NT2/D1 (cell line): ENCODE measurements around the gene CREB5.

Experiments
- DNase-seq: peaks from one replicate; pipeline ENCODE4 v3.0.0-alpha.2; 2011; ENCODE audit warnings: low read depth, low spot score
- H3K27me3 ChIP-seq: 2 replicates; pipeline ENCODE4 v1.6.0; 2011; ENCODE audit warnings: mild to moderate bottlenecking; ENCODE audit not compliant: insufficient read length, insufficient read depth
- H3K36me3 ChIP-seq: 2 replicates; pipeline ENCODE4 v1.6.1; 2011; ENCODE audit warnings: mild to moderate bottlenecking, low read length, mixed read lengths; ENCODE audit not compliant: insufficient read depth, insufficient read length
- H3K4me1 ChIP-seq: 2 replicates; pipeline ENCODE4 v1.5.1; 2011; ENCODE audit not compliant: insufficient read depth, insufficient read length
- H3K4me3 ChIP-seq: 2 replicates; pipeline ENCODE4 v1.5.1; 2011; ENCODE audit warnings: low read depth; ENCODE audit not compliant: insufficient read length
- H3K9ac ChIP-seq: 2 replicates; pipeline ENCODE4 v1.6.0; 2011; ENCODE audit warnings: low read depth; ENCODE audit not compliant: insufficient read length
- H3K9me3 ChIP-seq: 2 replicates; pipeline ENCODE4 v1.5.1; 2011; ENCODE audit warnings: mild to moderate bottlenecking, low read length; ENCODE audit not compliant: insufficient read depth
- SUZ12 ChIP-seq: IDR thresholded peaks from 2 replicates; pipeline ENCODE4 v1.6.1; 2011; ENCODE audit not compliant: insufficient read length, insufficient read depth; ENCODE audit errors: extremely low read depth
- YY1 ChIP-seq: IDR thresholded peaks from 2 replicates; pipeline ENCODE4 v1.6.1; 2011; ENCODE audit not compliant: insufficient read length, insufficient read depth
- ZNF274 ChIP-seq: IDR thresholded peaks from 2 replicates; pipeline ENCODE4 v1.6.1; 2011; ENCODE audit warnings: mild to moderate bottlenecking, low read depth, low read length

CREB5 gene

GRCh38 chr7:28645866-28646265, 233.5 kb downstream of the CREB5 start:
- no peak for DNase-seq
- no peaks in the 10 kb centered on the region for H3K9me3 ChIP-seq
- H3K9ac ChIP-seq = no peak overlapping the region
- H3K4me3 ChIP-seq = no peak overlapping the region
- no peaks in the 10 kb centered on the region for H3K27me3 ChIP-seq
- H3K36me3 ChIP-seq = no peaks in the 10 kb centered on the region
- TF ChIP-seq SUZ12 (no peak), ZNF274 (no peak), YY1 (no peak)
- peaks cover 8% of the 10 kb centered on the region for H3K4me1 ChIP-seq

- peaks cover 8% of the 10 kb centered on the region for H3K4me1 ChIP-seq
- TF ChIP-seq SUZ12 = no peak
- no peak for TF ChIP-seq ZNF274
- TF ChIP-seq YY1 = no peak
- DNase-seq = no peak
- no peaks in the 10 kb centered on the region for H3K36me3 ChIP-seq
- no peak overlapping the region for H3K4me3 ChIP-seq
- no peaks in the 10 kb centered on the region for H3K27me3 ChIP-seq
- H3K9me3 ChIP-seq = no peaks in the 10 kb centered on the region
- no peak overlapping the region for H3K9ac ChIP-seq
These were observed 234.2 kb downstream of the CREB5 start for GRCh38 chr7:28646376-28647075.

GRCh38 chr7:28647076-28647421, 234.7 kb downstream of the CREB5 start:
- DNase-seq = no peak
- H3K4me1 ChIP-seq = peaks cover 8% of the 10 kb centered on the region
- no peak overlapping the region for H3K4me3 ChIP-seq
- H3K9me3 ChIP-seq = no peaks in the 10 kb centered on the region
- no peaks in the 10 kb centered on the region for H3K36me3 ChIP-seq
- no peak overlapping the region for H3K9ac ChIP-seq
- no peaks in the 10 kb centered on the region for H3K27me3 ChIP-seq
- TF ChIP-seq ZNF274 (no peak), YY1 (no peak), SUZ12 (no peak)

GRCh38 chr7:28649189-28649588, 236.9 kb downstream of the CREB5 start:
- no peak for TF ChIP-seq SUZ12
- no peak for TF ChIP-seq YY1
- TF ChIP-seq ZNF274 = no peak

GRCh38 chr7:28649811-28650210, 237.5 kb downstream of the CREB5 start:
- H3K9ac ChIP-seq = no peak overlapping the region
- DNase-seq = no peak

More at GRCh38 chr7:28649189-28649588, 236.9 kb downstream of the CREB5 start:
- Histone ChIP-seq H3K9ac (no peak overlapping the region), H3K27me3 (no peaks in the 10 kb centered on the region), H3K9me3 (no peaks in the 10 kb centered on the region), H3K4me1 (peaks cover 1% of the 10 kb centered on the region), H3K36me3 (no peaks in the 10 kb centered on the region), H3K4me3 (no peak overlapping the region)
- no peak for DNase-seq

GRCh38 chr7:28654110-28654509, 241.8 kb downstream of the CREB5 start:
- no peak overlapping the region for H3K9ac ChIP-seq
- TF ChIP-seq YY1 (no peak), ZNF274 (no peak), SUZ12 (no peak)
- no peaks in the 10 kb centered on the region for H3K36me3 ChIP-seq
- DNase-seq = no peak
- no peaks in the 10 kb centered on the region for H3K27me3 ChIP-seq
- H3K4me3 ChIP-seq = no peak overlapping the region
- H3K4me1 ChIP-seq = no peaks in the 10 kb centered on the region
- H3K9me3 ChIP-seq = 0 out of 2 replicates have a peak, but pooled peaks cover under 1% of the 10 kb centered on the region

More at GRCh38 chr7:28649811-28650210, 237.5 kb downstream of the CREB5 start:
- no peaks in the 10 kb centered on the region for H3K9me3 ChIP-seq
- H3K27me3 ChIP-seq = no peaks in the 10 kb centered on the region
- no peaks in the 10 kb centered on the region for H3K4me1 ChIP-seq
- TF ChIP-seq SUZ12 (no peak), YY1 (no peak), ZNF274 (no peak)
- H3K36me3 ChIP-seq = no peaks in the 10 kb centered on the region
- no peak overlapping the region for H3K4me3 ChIP-seq

- Histone ChIP-seq H3K27me3 (no peaks in the 10 kb centered on the region), H3K4me3 (no peak overlapping the region), H3K36me3 (no peaks in the 10 kb centered on the region), H3K9me3 (peaks cover 17% of the 10 kb centered on the region), H3K4me1 (no peaks in the 10 kb centered on the region), H3K9ac (no peak overlapping the region)
- no peak for TF ChIP-seq SUZ12
- TF ChIP-seq YY1 = no peak
- TF ChIP-seq ZNF274 = no peak
- no peak for DNase-seq
These were observed 244.2 kb downstream of the CREB5 start for GRCh38 chr7:28656529-28656928.
